HEK293 (cell line): ENCODE results near the gene KCNA5.

Experiments used
- CTCF ChIA-PET: fragments of 350-600 bp; formaldehyde crosslinking; extraction: SDS; loops from one replicate; lab custom pipeline; 2021; ENCODE audit warnings: antibody characterized with exemption; lab: Yijun Ruan, JAX
- POLR2A ChIA-PET: fragments of 300-600 bp; formaldehyde crosslinking; extraction: SDS; loops from one replicate; lab custom pipeline; 2020; ENCODE audit warnings: antibody characterized with exemption, inconsistent platforms; lab: Yijun Ruan, JAX
- H3K27ac ChIP-seq: fragments of 200-500 bp; sonication (Bioruptor generic); 2 replicates; pipeline ENCODE4 v1.5.1; 2014; ENCODE audit warnings: low read depth, low read length, control low read depth, inconsistent platforms; ENCODE audit errors: extremely low read depth
- H3K36me3 ChIP-seq, 2 experiments: fragments of 200-500 bp in 1 of 2; sonication (Bioruptor generic) in 1 of 2; 1 replicate in 1 of 2; 2 replicates in 1 of 2; pipeline ENCODE4 v1.5.1; 2014 to 2017; ENCODE audit warnings: inconsistent platforms in 2 of 2, low read length in 2 of 2; ENCODE audit not compliant: control insufficient read depth in 2 of 2, insufficient read depth in 1 of 2
- H3K4me1 ChIP-seq: fragments of 200-500 bp; sonication (Bioruptor generic); 2 replicates; pipeline ENCODE4 v1.5.1; 2014; ENCODE audit warnings: mild to moderate bottlenecking, low read length, inconsistent platforms; ENCODE audit not compliant: control insufficient read depth, insufficient read depth
- H3K4me3 ChIP-seq: 2 replicates; pipeline ENCODE4 v1.5.1; 2011; ENCODE audit warnings: low read depth, mild to moderate bottlenecking, control low read depth, low read length, moderate library complexity
- H3K9me3 ChIP-seq: fragments of 200-500 bp; sonication (Bioruptor generic); 2 replicates; pipeline ENCODE4 v1.5.1; 2014; ENCODE audit warnings: low read depth, low read length, inconsistent platforms; ENCODE audit not compliant: control insufficient read depth, insufficient read depth
- GLI4 ChIP-seq: fragments of 450-650 bp; formaldehyde crosslinking; IDR thresholded peaks from 2 replicates; pipeline ENCODE4 v1.5.1; 2016; ENCODE audit warnings: missing biosample characterization, missing genetic modification characterization
- HOXC10 ChIP-seq: sonication (generic); formaldehyde crosslinking; IDR thresholded peaks from 2 replicates; pipeline ENCODE4 v1.8.1; 2023; ENCODE audit warnings: mild to moderate bottlenecking, missing genetic modification reagents
- MEIS1 ChIP-seq: sonication (generic); formaldehyde crosslinking; IDR thresholded peaks from 2 replicates; pipeline ENCODE4 v1.8.1; 2022; ENCODE audit warnings: missing genetic modification reagents, mild to moderate bottlenecking, borderline replicate concordance
- MYNN ChIP-seq: fragments of 450-650 bp; formaldehyde crosslinking; IDR thresholded peaks from 2 replicates; pipeline ENCODE4 v1.5.1; 2016; ENCODE audit warnings: missing biosample characterization, missing genetic modification characterization, borderline replicate concordance
- MZF1 ChIP-seq: fragments of 450-650 bp; formaldehyde crosslinking; IDR thresholded peaks from 2 replicates; pipeline ENCODE4 v1.5.1; 2017; ENCODE audit warnings: missing biosample characterization, missing genetic modification characterization, borderline replicate concordance
- SP3 ChIP-seq: fragments of 450-650 bp; formaldehyde crosslinking; IDR thresholded peaks from 2 replicates; pipeline ENCODE4 v1.5.1; 2016; ENCODE audit warnings: missing biosample characterization, missing genetic modification characterization
- WT1 ChIP-seq: fragments of 450-650 bp; formaldehyde crosslinking; IDR thresholded peaks from 2 replicates; pipeline ENCODE4 v1.5.1; 2016; ENCODE audit warnings: missing biosample characterization, missing genetic modification characterization
- ZBTB1 ChIP-seq: fragments of 450-650 bp; formaldehyde crosslinking; IDR thresholded peaks from 2 replicates; pipeline ENCODE4 v1.5.1; 2016; ENCODE audit warnings: missing biosample characterization, missing genetic modification characterization
- ZNF132 ChIP-seq: fragments of 450-650 bp; formaldehyde crosslinking; IDR thresholded peaks from 2 replicates; pipeline ENCODE4 v1.5.1; 2017; ENCODE audit warnings: missing biosample characterization, missing genetic modification characterization, borderline replicate concordance
- ZNF138 ChIP-seq: fragments of 450-650 bp; formaldehyde crosslinking; IDR thresholded peaks from 2 replicates; pipeline ENCODE4 v1.5.1; 2016; ENCODE audit warnings: missing biosample characterization, missing genetic modification characterization, borderline replicate concordance
- ZNF169 ChIP-seq: fragments of 450-650 bp; formaldehyde crosslinking; IDR thresholded peaks from 2 replicates; pipeline ENCODE4 v1.5.1; 2016; ENCODE audit warnings: missing biosample characterization, missing genetic modification characterization
- ZNF24 ChIP-seq: fragments of 450-650 bp; formaldehyde crosslinking; IDR thresholded peaks from 2 replicates; pipeline ENCODE4 v1.5.1; 2016; ENCODE audit warnings: missing biosample characterization, missing genetic modification characterization
- ZNF266 ChIP-seq: fragments of 450-650 bp; formaldehyde crosslinking; IDR thresholded peaks from 2 replicates; pipeline ENCODE4 v1.5.1; 2016; ENCODE audit warnings: missing biosample characterization, missing genetic modification characterization, low read depth
- ZNF274 ChIP-seq, 2 experiments: fragments of 200-500 bp in 1 of 2; fragments of 450-650 bp in 1 of 2; sonication (Bioruptor generic) in 1 of 2; formaldehyde crosslinking in 1 of 2; IDR thresholded peaks; 2 replicates each; pipeline versions ENCODE4 v1.5.1 to v1.6.1; 2014 to 2016; ENCODE audit warnings: borderline replicate concordance in 1 of 2, inconsistent platforms in 1 of 2, low read length in 1 of 2, missing biosample characterization in 1 of 2, missing genetic modification characterization in 1 of 2
- ZNF292 ChIP-seq: fragments of 450-650 bp; formaldehyde crosslinking; IDR thresholded peaks from 2 replicates; pipeline ENCODE4 v1.5.1; 2016; ENCODE audit warnings: low read depth, missing biosample characterization, missing genetic modification characterization, borderline replicate concordance
- ZNF354C ChIP-seq: fragments of 450-650 bp; formaldehyde crosslinking; IDR thresholded peaks from 2 replicates; pipeline ENCODE4 v1.5.1; 2016; ENCODE audit warnings: missing biosample characterization, missing genetic modification characterization, low read depth, borderline replicate concordance
- ZNF426 ChIP-seq: fragments of 450-650 bp; formaldehyde crosslinking; IDR thresholded peaks from 2 replicates; pipeline ENCODE4 v1.5.1; 2017; ENCODE audit warnings: missing biosample characterization, missing genetic modification characterization, mild to moderate bottlenecking, inconsistent platforms, moderate library complexity
- ZNF521 ChIP-seq: fragments of 450-650 bp; formaldehyde crosslinking; IDR thresholded peaks from 2 replicates; pipeline ENCODE4 v1.5.1; 2017; ENCODE audit warnings: missing biosample characterization, mild to moderate bottlenecking, missing genetic modification characterization
- ZNF529 ChIP-seq: fragments of 450-650 bp; formaldehyde crosslinking; IDR thresholded peaks from 2 replicates; pipeline ENCODE4 v1.5.1; 2017; ENCODE audit warnings: missing genetic modification characterization, missing biosample characterization; ENCODE audit not compliant: insufficient replicate concordance
- ZNF549 ChIP-seq: fragments of 450-650 bp; IDR thresholded peaks from 2 replicates; pipeline ENCODE4 v1.5.1; 2018; ENCODE audit warnings: missing biosample characterization, missing genetic modification characterization, mild to moderate bottlenecking, inconsistent platforms, moderate library complexity
- ZNF596 ChIP-seq: fragments of 450-650 bp; IDR thresholded peaks from 2 replicates; pipeline ENCODE4 v1.5.0; 2018; ENCODE audit warnings: missing biosample characterization, mild to moderate bottlenecking, missing genetic modification characterization, moderate library complexity
- ZNF658 ChIP-seq: fragments of 450-650 bp; formaldehyde crosslinking; IDR thresholded peaks from 2 replicates; pipeline ENCODE4; 2016; ENCODE audit warnings: missing biosample characterization, missing genetic modification characterization
- ZNF677 ChIP-seq: fragments of 450-650 bp; IDR thresholded peaks from 2 replicates; pipeline ENCODE4 v1.5.0; 2018; ENCODE audit warnings: missing biosample characterization, mild to moderate bottlenecking, missing genetic modification characterization, moderate library complexity
- ZNF785 ChIP-seq: fragments of 450-650 bp; formaldehyde crosslinking; IDR thresholded peaks from 2 replicates; pipeline ENCODE4 v1.5.1; 2016; ENCODE audit warnings: missing biosample characterization, missing genetic modification characterization
- ZSCAN30 ChIP-seq: fragments of 450-650 bp; IDR thresholded peaks from 2 replicates; pipeline ENCODE4 v1.5.1; 2018; ENCODE audit warnings: missing biosample characterization, mild to moderate bottlenecking, missing genetic modification characterization, moderate library complexity
- TF ChIP-seq, protein P1 (sequence below): fragments of 450-650 bp; formaldehyde crosslinking; IDR thresholded peaks from 2 replicates; pipeline ENCODE4 v1.5.1; 2017; ENCODE audit warnings: missing biosample characterization, missing genetic modification characterization
- TF ChIP-seq, protein P2 (sequence below): fragments of 450-650 bp; formaldehyde crosslinking; IDR thresholded peaks from 2 replicates; pipeline ENCODE4 v1.5.1; 2016; ENCODE audit warnings: missing biosample characterization, missing genetic modification characterization
- TF ChIP-seq, protein P3 (sequence below): fragments of 450-650 bp; formaldehyde crosslinking; IDR thresholded peaks from 2 replicates; pipeline ENCODE4 v1.5.1; 2016; ENCODE audit warnings: missing biosample characterization, missing genetic modification characterization
- TF ChIP-seq, protein P4 (sequence below): fragments of 450-650 bp; formaldehyde crosslinking; IDR thresholded peaks from 2 replicates; pipeline ENCODE4; 2016; ENCODE audit warnings: missing biosample characterization, missing genetic modification characterization
- TF ChIP-seq, protein P5 (sequence below): fragments of 450-650 bp; formaldehyde crosslinking; IDR thresholded peaks from 2 replicates; pipeline ENCODE4 v1.5.1; 2017; ENCODE audit warnings: missing biosample characterization, missing genetic modification characterization

Gene KCNA5

DNA sequence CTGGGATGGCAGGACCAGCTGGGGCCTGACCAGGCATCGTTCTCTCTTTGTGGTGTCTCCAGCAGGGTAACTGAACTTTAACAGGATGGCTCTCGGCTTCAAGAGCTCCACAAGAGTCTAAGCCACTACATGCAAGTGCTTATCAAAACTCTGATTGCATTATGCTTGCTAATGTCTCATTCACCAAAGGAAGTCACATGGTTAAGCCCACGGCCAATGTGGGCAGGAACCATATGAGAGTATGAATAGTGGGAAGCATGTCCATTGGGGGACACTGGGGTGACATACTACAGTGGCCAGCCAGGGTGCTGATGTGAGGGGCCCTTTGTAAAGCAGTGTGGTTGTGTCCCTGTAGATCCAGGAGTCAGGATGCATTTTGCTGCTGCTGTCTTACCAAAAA, 35.0 kb upstream of the KCNA5 start:
- ChIA-PET CTCF (interaction anchor here (0.6 kb wide), 1 partner anchor 151 kb away, joined by 3 read pairs; no protein-coding TSS in a partner anchor), POLR2A (no interaction called here)
- no peaks in the 10 kb centered on the region for H3K9me3 ChIP-seq
- H3K4me1 ChIP-seq: no peaks in the 10 kb centered on the region
- no peak overlapping the region for H3K4me3 ChIP-seq
- TF ChIP-seq SP3 (tag by site-specific recombination) (no peak), ZNF132 (tag by site-specific recombination) (no peak), ZNF266 (no peak), ZNF658 (tag by site-specific recombination) (no peak), GLI4 (tag by site-specific recombination) (no peak), ZNF677 (tag by site-specific recombination) (no peak), ZNF138 (tag by site-specific recombination) (no peak), WT1 (tag by site-specific recombination) (no peak), ZNF274 (IDR thresholded peaks at IDR 0.05; ENCODE audit: low read length) (no peak), ZNF274 (tag by site-specific recombination; IDR thresholded peaks at IDR 0.05; ENCODE audit: borderline replicate concordance) (no peak), ZNF169 (tag by site-specific recombination) (no peak), ZNF292 (tag by site-specific recombination) (no peak), ZBTB1 (no peak), ZNF426 (tag by site-specific recombination) (no peak), ZNF529 (no peak), ZSCAN30 (tag by site-specific recombination) (no peak), ZNF521 (tag by site-specific recombination) (no peak), ZNF24 (tag by site-specific recombination) (no peak)
- TF ChIP-seq, protein P1, sequence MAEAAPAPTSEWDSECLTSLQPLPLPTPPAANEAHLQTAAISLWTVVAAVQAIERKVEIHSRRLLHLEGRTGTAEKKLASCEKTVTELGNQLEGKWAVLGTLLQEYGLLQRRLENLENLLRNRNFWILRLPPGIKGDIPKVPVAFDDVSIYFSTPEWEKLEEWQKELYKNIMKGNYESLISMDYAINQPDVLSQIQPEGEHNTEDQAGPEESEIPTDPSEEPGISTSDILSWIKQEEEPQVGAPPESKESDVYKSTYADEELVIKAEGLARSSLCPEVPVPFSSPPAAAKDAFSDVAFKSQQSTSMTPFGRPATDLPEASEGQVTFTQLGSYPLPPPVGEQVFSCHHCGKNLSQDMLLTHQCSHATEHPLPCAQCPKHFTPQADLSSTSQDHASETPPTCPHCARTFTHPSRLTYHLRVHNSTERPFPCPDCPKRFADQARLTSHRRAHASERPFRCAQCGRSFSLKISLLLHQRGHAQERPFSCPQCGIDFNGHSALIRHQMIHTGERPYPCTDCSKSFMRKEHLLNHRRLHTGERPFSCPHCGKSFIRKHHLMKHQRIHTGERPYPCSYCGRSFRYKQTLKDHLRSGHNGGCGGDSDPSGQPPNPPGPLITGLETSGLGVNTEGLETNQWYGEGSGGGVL (tag by site-specific recombination): no peak
- TF ChIP-seq, protein P2, sequence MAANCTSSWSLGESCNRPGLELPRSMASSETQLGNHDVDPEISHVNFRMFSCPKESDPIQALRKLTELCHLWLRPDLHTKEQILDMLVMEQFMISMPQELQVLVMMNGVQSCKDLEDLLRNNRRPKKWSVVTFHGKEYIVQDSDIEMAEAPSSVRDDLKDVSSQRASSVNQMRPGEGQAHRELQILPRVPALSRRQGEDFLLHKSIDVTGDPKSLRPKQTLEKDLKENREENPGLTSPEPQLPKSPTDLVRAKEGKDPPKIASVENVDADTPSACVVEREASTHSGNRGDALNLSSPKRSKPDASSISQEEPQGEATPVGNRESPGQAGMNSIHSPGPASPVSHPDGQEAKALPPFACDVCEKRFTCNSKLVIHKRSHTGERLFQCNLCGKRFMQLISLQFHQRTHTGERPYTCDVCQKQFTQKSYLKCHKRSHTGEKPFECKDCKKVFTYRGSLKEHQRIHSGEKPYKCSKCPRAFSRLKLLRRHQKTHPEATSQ (tag by site-specific recombination): no peak
- TF ChIP-seq, protein P3, sequence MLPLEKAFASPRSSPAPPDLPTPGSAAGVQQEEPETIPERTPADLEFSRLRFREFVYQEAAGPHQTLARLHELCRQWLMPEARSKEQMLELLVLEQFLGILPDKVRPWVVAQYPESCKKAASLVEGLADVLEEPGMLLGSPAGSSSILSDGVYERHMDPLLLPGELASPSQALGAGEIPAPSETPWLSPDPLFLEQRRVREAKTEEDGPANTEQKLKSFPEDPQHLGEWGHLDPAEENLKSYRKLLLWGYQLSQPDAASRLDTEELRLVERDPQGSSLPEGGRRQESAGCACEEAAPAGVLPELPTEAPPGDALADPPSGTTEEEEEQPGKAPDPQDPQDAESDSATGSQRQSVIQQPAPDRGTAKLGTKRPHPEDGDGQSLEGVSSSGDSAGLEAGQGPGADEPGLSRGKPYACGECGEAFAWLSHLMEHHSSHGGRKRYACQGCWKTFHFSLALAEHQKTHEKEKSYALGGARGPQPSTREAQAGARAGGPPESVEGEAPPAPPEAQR (tag by site-specific recombination): no peak
- H3K36me3 ChIP-seq: no peaks in the 10 kb centered on the region
- H3K27ac ChIP-seq: no peak overlapping the region

DNA sequence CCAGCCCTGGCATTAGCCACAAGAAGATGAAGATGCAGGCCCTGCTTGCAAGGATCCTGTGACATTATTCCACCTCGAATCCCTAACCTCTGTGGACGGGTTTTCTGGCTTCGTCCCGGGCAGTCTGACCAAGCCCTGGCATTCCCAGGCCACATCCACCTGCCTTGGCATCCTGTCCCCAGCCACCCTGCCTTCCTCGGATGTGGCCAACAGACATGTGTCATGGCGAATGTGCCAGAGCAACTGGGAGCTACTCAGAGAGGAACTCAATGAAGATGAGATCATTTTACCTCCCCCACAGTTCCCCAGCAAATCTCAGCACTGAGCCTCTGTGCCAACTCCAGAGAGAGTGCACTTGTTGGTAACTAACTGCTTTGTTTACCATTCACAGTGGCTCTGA, 33.5 kb upstream of the KCNA5 start:
- CTCF ChIA-PET: interaction anchor here (0.7 kb wide), 1 partner anchor 154 kb away, joined by 4 read pairs; no protein-coding TSS in a partner anchor
- Histone ChIP-seq H3K4me3 (no peak overlapping the region), H3K27ac (no peak overlapping the region), H3K36me3 (no peaks in the 10 kb centered on the region), H3K4me1 (no peaks in the 10 kb centered on the region), H3K9me3 (no peaks in the 10 kb centered on the region)
- POLR2A ChIA-PET: no interaction called here
- TF ChIP-seq MEIS1 (CRISPR knock-in tag) (no peak), ZNF785 (no peak), MYNN (tag by site-specific recombination) (no peak), ZSCAN30 (tag by site-specific recombination) (no peak), MZF1 (tag by site-specific recombination) (no peak), ZNF354C (tag by site-specific recombination) (no peak), ZNF596 (tag by site-specific recombination) (no peak), ZNF549 (tag by site-specific recombination) (no peak), HOXC10 (CRISPR knock-in tag) (no peak)
- TF ChIP-seq, protein P4, sequence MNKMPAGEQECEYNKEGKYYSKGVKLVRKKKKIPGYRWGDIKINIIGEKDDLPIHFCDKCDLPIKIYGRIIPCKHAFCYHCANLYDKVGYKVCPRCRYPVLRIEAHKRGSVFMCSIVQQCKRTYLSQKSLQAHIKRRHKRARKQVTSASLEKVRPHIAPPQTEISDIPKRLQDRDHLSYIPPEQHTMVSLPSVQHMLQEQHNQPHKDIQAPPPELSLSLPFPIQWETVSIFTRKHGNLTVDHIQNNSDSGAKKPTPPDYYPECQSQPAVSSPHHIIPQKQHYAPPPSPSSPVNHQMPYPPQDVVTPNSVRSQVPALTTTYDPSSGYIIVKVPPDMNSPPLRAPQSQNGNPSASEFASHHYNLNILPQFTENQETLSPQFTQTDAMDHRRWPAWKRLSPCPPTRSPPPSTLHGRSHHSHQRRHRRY (tag by site-specific recombination): no peak
- TF ChIP-seq, protein P5, sequence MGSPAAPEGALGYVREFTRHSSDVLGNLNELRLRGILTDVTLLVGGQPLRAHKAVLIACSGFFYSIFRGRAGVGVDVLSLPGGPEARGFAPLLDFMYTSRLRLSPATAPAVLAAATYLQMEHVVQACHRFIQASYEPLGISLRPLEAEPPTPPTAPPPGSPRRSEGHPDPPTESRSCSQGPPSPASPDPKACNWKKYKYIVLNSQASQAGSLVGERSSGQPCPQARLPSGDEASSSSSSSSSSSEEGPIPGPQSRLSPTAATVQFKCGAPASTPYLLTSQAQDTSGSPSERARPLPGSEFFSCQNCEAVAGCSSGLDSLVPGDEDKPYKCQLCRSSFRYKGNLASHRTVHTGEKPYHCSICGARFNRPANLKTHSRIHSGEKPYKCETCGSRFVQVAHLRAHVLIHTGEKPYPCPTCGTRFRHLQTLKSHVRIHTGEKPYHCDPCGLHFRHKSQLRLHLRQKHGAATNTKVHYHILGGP (tag by site-specific recombination): no peak
